Measurements from ENCODE around the gene TMEM254. TPM values are rescaled to one million over a fixed set of nuclear protein-coding genes. Genes with fewer than 3 reads are reported as not detected.

Gene TMEM254
- total RNA-seq, 4 donors from 2014 or later: 9.9 to 22.4 (median 13.7) TPM

GRCh38 chr10:80077869-80078447 is 507 bp upstream of the TMEM254 start:
- no peak for TF ChIP-seq CTCF (IDR thresholded peaks at IDR 0.05; ENCODE audit: low read depth)

GRCh38 chr10:80079312-80079719 is 851 bp downstream of the TMEM254 start:
- no peak for TF ChIP-seq CTCF (IDR thresholded peaks at IDR 0.05; ENCODE audit: low read depth)

- TF ChIP-seq CTCF (IDR thresholded peaks at IDR 0.05; ENCODE audit: low read depth): no peak
Observed at GRCh38 chr10:80081026-80081425, 2.6 kb downstream of the TMEM254 start.

- TF ChIP-seq CTCF (IDR thresholded peaks at IDR 0.05; ENCODE audit: low read depth): no peak
Observed at GRCh38 chr10:80081801-80082750, 3.6 kb downstream of the TMEM254 start.

GRCh38 chr10:80090121-80090520 is 11.7 kb downstream of the TMEM254 start:
- TF ChIP-seq CTCF (IDR thresholded peaks at IDR 0.05; ENCODE audit: low read depth): no peak

- no peak for TF ChIP-seq CTCF (IDR thresholded peaks at IDR 0.05; ENCODE audit: low read depth)
Observed at GRCh38 chr10:80094231-80094630, 15.8 kb downstream of the TMEM254 start.

GRCh38 chr10:80100116-80100515 is 21.7 kb downstream of the TMEM254 start:
- no peak for TF ChIP-seq CTCF (IDR thresholded peaks at IDR 0.05; ENCODE audit: low read depth)

All from subcutaneous adipose tissue (tissue), 4 donors.